ENCODE data around the gene GABARAP.

GRCh38 chr17:7205561-7205960, 36.7 kb downstream of the GABARAP start:
- no peak for TF ChIP-seq CTCF (conservative IDR thresholded peaks at IDR 0.05; ENCODE audit: low read depth, low read length)
- TF ChIP-seq MXI1 (IDR thresholded peaks at IDR 0.05; ENCODE audit: borderline replicate concordance, low read depth, low read length) = no peak

Data from IMR-90 (cell line).